Left renal pelvis (tissue), 4 donors: ENCODE data around the gene RPSA. TPM values are rescaled to one million over a fixed set of nuclear protein-coding genes. Genes with fewer than 3 reads are reported as not detected.
"Not testable (repeated sequence)": the region's sequence is repeated elsewhere in the genome, so short reads cannot be mapped to it uniquely, and the experiment has no call there.

Source experiments
- DNase-seq, 4 donors: peaks; one replicate each; pipeline ENCODE4 v3.0.0-alpha.2; 2013; ENCODE audit warnings: low read depth in 4 of 4, low spot score in 3 of 4
- polyA plus RNA-seq, 4 donors: library from polyadenylated mRNA; unstranded; fragments of 120-200 nt; gene quantifications; one replicate each; pipeline ENCODE4 v1.2.1, GENCODE V29; 2013; ENCODE audit not compliant: insufficient read length in 4 of 4

RPSA gene
- polyA plus RNA-seq, 4 donors = 1,307 to 1,530 (median 1,521) TPM

- DNase-seq = no peak
Observed at GRCh38 chr3:39453134-39453533, 46.6 kb downstream of the RPSA start.

DNA sequence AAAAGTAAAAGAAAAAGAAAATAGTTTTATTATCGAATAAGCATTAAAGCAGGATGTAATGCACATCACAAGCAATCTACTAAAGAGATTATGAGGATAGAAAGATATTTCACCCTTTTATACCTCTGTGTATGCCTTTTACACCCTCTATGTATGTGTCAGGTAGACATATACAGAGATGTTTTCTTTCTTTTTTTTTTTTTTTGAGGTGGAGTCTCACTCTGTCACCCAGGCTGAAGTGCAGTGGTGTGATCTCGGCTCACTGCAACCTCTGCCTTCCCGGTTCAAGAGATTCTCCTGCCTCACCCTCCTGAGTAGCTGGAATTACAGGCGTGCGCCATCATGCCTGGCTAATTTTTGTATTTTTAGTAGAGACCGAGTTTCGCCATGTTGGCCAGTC is 47.4 kb downstream of the RPSA start:
- not testable (repeated sequence) for DNase-seq

DNA sequence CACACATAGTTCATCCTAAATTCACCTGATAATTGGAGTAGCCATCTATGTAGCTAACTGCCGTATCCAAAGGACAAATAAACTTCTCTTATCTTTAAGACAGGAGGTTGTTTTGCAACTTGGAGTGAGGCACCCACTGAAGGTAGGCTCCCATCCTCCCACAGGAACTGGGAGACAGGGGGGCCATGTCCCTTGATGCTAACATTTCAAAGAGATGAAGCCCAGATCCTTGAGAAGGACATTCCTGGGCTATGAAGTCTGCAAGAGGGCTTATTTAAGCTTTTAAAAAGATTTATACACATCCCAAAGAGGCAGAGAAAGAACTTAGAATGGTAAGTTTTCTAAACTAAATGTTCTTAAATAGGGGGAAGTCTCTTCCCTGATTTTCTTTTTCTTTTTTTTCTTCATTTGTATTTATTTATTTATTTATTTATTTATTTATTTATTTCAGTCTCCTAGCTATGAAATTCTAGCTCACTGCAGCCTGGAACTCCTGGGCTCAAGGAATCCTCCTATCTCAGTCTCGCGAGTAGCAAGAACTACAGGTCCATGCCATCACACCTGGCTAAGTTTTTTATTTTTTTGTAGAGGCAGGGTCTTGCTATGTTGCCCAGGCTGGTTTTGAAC is 48.2 kb downstream of the RPSA start:
- no peak for DNase-seq

DNA sequence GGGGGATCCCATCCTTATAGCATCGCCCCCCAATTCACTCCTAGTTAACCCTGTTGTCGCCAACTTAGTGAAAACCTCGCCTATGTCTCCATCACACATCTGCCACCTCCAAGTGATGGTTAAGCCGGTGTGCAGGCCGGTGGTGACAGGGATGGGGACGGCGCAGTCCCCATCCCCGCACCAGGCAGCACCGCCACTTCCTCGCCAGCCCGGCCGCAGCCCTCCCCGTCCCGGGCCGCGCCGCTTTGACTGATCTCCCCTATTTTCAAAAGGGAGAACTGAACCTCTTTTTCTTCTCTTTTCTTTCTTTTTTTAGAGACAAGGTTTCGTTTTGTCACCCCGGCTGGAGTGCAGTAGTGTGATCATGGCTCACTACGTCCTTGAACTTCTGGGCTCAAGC is 49.6 kb downstream of the RPSA start:
- no peak for DNase-seq

DNA sequence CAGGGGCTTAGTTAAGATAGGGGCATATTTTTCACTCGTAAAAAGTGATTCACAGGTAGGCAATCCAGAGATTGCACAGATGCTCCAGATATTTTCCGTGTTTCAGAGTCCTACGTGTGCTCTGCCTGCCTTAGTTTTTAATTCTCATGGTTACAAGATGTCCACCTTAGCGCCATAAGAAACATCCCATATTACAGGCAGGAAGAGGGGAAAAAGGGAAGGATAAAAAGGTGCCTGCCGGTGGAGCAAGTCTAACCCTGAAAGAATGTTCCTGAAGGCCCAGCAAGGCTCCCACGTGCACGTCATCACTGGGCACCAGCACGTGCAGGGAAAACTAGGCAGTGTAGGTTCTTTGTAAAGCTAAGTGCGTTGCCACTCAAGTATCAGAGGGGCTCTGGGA is 50.8 kb downstream of the RPSA start:
- no peak for DNase-seq

DNA sequence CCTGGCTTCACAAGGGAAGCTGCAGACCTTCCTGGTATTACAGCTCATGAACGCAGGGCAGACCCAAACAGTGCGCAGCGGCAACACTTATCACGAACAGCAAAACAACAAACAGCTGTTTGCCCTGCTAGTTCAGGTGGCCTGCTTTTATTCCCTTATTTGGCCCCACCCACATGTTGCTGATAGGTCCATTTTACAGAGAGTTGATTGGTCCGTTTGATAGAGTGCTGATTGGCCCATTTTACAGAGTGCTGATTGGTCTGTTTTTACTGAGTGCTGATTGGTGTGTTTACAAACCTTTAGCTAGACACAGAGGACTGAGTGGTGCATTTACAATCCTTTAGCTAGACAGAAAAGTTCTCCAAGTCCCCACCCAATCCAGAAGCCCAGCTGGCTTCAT is 52.1 kb downstream of the RPSA start:
- not testable (repeated sequence) for DNase-seq

GRCh38 chr3:39460677-39461076 is 54.2 kb downstream of the RPSA start:
- DNase-seq = no peak

Other genes with a start within 250 kb of the RPSA start
- gene XIRP1, start 214.1 kb upstream of the RPSA start, polyA plus RNA-seq = under 1 TPM; 0.07 to 0.20 (median 0.08) TPM
- 1 to 10 TPM; 1.7 to 6.1 (median 4.5) TPM for gene CX3CR1, start 126.7 kb upstream of the RPSA start, polyA plus RNA-seq
- gene CCR8, start 77.0 kb upstream of the RPSA start, polyA plus RNA-seq = not detected
- 10 to 100 TPM; 24.5 to 37.3 (median 35.4) TPM for gene SLC25A38, start 23.4 kb upstream of the RPSA start, polyA plus RNA-seq
- under 1 TPM in 3 of 4 donors, not detected in 1; 0.04 to 0.14 (median 0.07) TPM for gene MOBP, start 61.0 kb downstream of the RPSA start, polyA plus RNA-seq